DLD1 (cell line): ENCODE measurements around the gene NR1H4.
"Not testable (repeated sequence)": the region's sequence is repeated elsewhere in the genome, so short reads cannot be mapped to it uniquely, and the experiment has no call there.

Source experiments
- in situ Hi-C: cut with HindIII; loops from 2 replicates; pipeline ENCODE4 v1.10.0; 2017; ENCODE audit warnings: low sequenced_read_pairs

The NR1H4 gene

DNA sequence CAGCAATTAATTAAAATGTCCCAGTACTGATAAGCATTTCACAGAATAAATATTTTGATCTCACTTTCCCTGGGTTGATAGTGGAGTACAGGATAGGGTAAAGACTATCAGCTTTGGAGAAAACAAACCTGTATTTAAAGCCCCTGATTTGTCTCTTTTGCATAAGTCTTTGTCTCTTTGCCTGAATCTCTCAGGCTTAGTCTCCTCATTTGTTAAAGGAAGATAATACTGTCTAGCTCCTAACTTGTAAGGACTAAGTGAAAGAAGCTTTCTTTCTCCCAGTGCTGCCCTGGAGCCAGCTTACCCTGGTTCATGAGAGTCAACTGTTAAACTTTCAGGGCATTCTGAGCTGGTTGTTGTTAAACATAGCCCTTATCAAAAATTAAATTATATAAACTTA, 5.5 kb upstream of the NR1H4 start:
- in situ Hi-C loops, result no loop called here

- in situ Hi-C loops, result no loop called here
Measured at GRCh38 chr12:100472325-100472724, 1.3 kb upstream of the NR1H4 start.

DNA sequence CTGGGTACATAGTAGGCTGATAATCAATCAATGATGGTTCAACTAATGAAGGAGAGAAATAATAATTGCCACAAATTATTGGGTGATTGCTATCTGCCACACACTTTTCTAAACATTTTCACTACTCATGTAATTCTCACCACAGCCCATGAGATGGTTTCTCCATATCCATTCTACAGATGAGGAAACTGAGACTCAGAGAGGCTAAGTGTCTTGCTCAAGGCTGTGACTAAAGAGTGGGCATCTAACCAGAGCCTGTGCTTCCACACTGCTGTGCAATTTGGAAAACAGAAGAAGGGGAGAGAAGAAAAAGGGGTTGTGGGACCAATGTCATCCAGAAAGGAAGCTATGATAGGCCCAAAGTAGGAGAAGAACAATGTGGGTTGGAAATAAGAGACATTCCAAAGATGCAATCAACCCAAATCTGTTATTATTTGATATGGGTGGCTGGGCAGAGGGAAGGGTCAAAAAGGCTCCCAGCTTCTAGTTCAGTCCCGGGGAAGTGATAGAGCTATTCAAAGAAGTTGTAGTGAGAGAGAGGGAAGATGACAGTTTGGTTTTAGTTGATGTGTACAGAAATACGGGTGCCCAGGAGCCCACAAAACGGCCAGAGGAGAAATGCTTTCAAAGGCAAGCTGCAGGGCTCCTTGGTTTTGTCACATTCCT, 483 bp upstream of the NR1H4 start:
- in situ Hi-C loops, result no loop called here

DNA sequence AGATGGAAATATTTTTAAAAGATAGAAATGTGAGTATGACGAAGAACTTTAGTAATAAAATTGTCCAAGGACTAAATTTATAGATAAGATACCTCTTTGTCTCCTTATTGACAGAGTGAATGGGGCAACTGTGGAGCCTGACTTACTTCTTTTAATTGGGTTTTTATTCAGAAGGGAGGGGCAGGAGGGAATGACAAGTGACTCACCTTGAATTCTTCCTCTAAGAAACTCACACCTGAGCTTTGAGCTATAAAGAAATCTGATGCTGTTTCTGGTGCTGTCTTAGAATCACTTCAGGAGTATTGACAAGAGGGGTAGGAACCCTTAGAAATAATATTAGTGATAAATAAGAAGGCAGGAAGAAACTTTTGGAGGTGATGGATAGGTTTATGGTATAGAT, 951 bp downstream of the NR1H4 start:
- in situ Hi-C loops, result no loop called here

DNA sequence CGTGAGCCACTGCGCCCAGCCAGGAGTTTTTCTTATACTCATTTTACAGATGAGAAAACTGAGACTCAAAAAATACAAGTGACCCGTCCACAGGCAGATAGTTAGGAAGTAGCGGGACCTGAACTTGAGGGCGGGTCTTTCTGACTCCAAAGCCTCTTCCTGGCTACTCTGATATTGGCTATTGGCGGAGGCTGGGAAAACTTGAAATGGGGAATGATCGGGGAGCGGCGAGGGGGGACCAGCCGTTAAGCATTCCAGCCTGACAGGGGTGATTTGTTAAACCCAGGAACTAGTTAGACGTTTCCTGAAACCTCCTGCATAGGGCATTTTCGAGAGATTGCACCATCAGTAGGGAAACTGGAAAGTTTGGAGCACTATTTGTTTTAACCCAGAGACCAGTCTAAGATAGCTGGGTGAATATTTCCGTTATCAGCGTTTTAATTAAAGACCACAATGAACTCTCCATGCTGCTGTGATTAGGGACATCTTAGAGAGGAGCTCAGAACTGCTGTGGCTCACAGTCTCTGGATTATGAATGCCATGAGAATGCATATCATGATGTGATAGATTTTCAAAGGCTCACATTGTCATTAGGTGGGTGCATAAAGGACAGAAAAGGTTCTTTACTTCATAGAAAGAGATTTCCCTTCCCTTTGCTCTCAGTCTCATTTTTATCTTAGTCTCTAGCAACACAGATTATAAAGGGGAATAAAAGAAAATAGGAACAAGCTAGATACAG, 2.5 kb downstream of the NR1H4 start:
- in situ Hi-C loops, result no loop called here

GRCh38 chr12:100481021-100481420, 7.4 kb downstream of the NR1H4 start:
- in situ Hi-C loops, result no loop called here

- in situ Hi-C loops, result no loop called here
Measured at GRCh38 chr12:100484183-100484886, 10.7 kb downstream of the NR1H4 start.

- in situ Hi-C loops, result no loop called here
Measured at GRCh38 chr12:100484891-100485471, 11.3 kb downstream of the NR1H4 start.

GRCh38 chr12:100485983-100486382, 12.3 kb downstream of the NR1H4 start:
- in situ Hi-C loops, result no loop called here

GRCh38 chr12:100489251-100489820, 15.7 kb downstream of the NR1H4 start:
- in situ Hi-C loops, result no loop called here

DNA sequence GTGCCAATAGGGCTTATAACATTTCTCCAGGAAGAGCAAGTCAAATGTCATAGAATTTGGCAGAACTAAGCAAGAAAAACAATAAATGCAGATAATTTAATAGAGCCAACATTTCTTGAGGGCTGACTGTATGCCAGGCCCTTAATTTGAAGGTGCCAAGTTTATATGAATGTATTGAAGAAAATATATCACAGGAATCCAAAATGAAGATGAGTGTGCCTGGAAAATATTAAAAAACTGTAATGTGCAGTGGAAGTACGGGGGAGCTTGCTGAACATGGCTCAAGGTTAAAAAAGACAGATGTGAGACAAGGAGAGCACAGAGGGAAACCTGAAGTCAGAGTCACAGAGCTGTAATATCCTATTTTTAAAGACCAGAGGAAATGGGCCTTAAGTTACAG, 16.4 kb downstream of the NR1H4 start:
- in situ Hi-C loops, result no loop called here

- in situ Hi-C loops, result no loop called here
Measured at GRCh38 chr12:100491104-100491503, 17.4 kb downstream of the NR1H4 start.

- in situ Hi-C loops, result no loop called here
Measured at GRCh38 chr12:100493396-100494012, 19.8 kb downstream of the NR1H4 start.

DNA sequence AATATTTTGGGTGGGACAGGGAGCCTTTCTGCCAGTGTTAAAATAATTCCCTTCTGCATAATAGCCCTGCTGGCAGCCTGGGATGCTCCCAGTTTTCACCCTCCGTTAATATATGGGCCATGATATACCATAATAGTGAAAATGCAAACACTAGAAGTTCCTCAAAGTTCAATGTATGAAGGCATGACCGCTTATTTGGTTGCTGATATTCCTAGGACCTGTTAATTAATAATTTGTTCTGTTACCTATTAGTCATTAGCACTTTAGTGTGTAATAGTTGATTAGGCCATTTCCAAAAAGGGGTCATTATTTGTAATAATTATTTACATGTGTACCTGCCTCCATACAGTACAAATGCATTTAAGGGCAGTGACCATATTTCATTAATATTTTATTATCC, 20.4 kb downstream of the NR1H4 start:
- in situ Hi-C loops, result no loop called here

GRCh38 chr12:100494538-100494937, 20.9 kb downstream of the NR1H4 start:
- in situ Hi-C loops, result no loop called here

GRCh38 chr12:100497105-100497795, 23.6 kb downstream of the NR1H4 start:
- in situ Hi-C loops, result no loop called here

GRCh38 chr12:100498141-100498540, 24.5 kb downstream of the NR1H4 start:
- in situ Hi-C loops, result no loop called here

DNA sequence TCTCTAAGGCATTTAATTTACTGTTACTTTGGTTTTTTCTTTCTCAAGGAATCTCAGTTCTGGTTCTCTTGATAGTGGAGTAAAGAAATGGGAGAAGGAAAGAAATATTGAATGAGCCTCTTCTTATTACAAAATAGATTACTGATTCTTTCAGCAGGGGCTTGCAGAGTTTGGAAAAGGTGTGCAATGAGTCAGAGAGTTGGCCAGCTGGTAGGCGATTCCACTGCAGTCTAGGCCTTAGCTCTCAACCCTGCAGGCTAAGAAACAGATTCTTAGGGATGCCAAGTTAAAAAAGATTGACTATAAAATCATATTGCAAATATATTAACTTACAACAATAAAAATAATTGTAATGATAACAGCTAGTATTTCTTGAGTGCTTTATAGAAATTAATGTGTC, 25.8 kb downstream of the NR1H4 start:
- in situ Hi-C loops, result no loop called here

- in situ Hi-C loops, result not testable (repeated sequence)
Measured at GRCh38 chr12:100502718-100503117, 29.1 kb downstream of the NR1H4 start.

- in situ Hi-C loops, result no loop called here
Measured at GRCh38 chr12:100503228-100503628, 29.6 kb downstream of the NR1H4 start.
